Breast epithelium (tissue), 4 donors: Measurements from ENCODE around the gene ARPC3. TPM values are rescaled to one million over a fixed set of nuclear protein-coding genes. Genes with fewer than 3 reads are reported as not detected.
A peak's percentile ranks its signal among the peaks of the same experiment; 100 is the strongest.

Experiments
- DNase-seq, 2 donors: peaks; one replicate each; pipeline ENCODE4 v3.0.0-alpha.2; 2019; ENCODE audit warnings: low spot score in 2 of 2
- H3K27ac ChIP-seq, 2 donors: fragments of 200-600 bp; sonication (generic) in 1 of 2; one replicate each; pipeline ENCODE4 v1.5.1; 2016 to 2019; ENCODE audit warnings: mild to moderate bottlenecking in 1 of 2
- H3K27me3 ChIP-seq, 2 donors: fragments of 200-600 bp; sonication (generic) in 1 of 2; one replicate each; pipeline versions ENCODE4 v1.5.1 to v1.6.0; 2017 to 2019; ENCODE audit warnings: control low read depth in 1 of 2, mild to moderate bottlenecking in 1 of 2
- H3K36me3 ChIP-seq: fragments of 200-600 bp; one replicate; pipeline ENCODE4 v1.5.1; 2019
- H3K4me1 ChIP-seq, 2 donors: fragments of 200-600 bp; sonication (generic); one replicate each; pipeline ENCODE4 v1.5.1; 2016 to 2019; ENCODE audit warnings: control low read depth in 1 of 2
- H3K4me3 ChIP-seq, 3 donors: fragments of 200-600 bp; sonication (generic); 1 replicate in 2 of 3; 2 replicates in 1 of 3; pipeline ENCODE4 v1.5.1; 2016 to 2019; ENCODE audit warnings: mild to moderate bottlenecking in 3 of 3, moderate library complexity in 2 of 3
- H3K9me3 ChIP-seq, 2 donors: fragments of 200-600 bp; sonication (generic) in 1 of 2; one replicate each; pipeline ENCODE4 v1.5.1; 2016 to 2019; ENCODE audit warnings: control low read depth in 1 of 2
- CTCF ChIP-seq, 3 donors: fragments of 450-650 bp; IDR thresholded peaks; one replicate each; pipeline ENCODE4 v1.5.1; 2016 to 2017; ENCODE audit warnings: antibody characterized with exemption in 3 of 3, mild to moderate bottlenecking in 3 of 3, moderate library complexity in 3 of 3
- POLR2A ChIP-seq: fragments of 450-650 bp; IDR thresholded peaks from one replicate; pipeline ENCODE4 v1.6.1; 2016; ENCODE audit warnings: antibody characterized with exemption, mild to moderate bottlenecking, moderate library complexity
- POLR2AphosphoS5 ChIP-seq, 3 donors: sonication (generic); formaldehyde crosslinking; IDR thresholded peaks; one replicate each; pipeline ENCODE4 v1.6.1; 2017; ENCODE audit warnings: antibody characterized with exemption in 3 of 3
- intact Hi-C: fragments of 100-400 bp; cut with DNase I; formaldehyde crosslinking; loops from one replicate; pipeline ENCODE4 v1.15.1; 2023; ENCODE audit warnings: low total_unique reads
- total RNA-seq, 3 donors: library from RNA; depleted of rRNA; stranded (reverse); fragments of >200 nt; gene quantifications; one replicate each; pipeline ENCODE4 v1.1.0, GENCODE V29; 2016

The ARPC3 gene
- 100 to 1,000 TPM; 286 to 426 (median 351) TPM for total RNA-seq

- intact Hi-C loops, result no loop called here
Observed at GRCh38 chr12:110449799-110450497, at the start of gene ARPC3. ARPC3 (minus strand) TSS chr12:110450337; CDS start chr12:110450260, 77 bp downstream.

GRCh38 chr12:110498984-110499706 lies 49.0 kb upstream of the ARPC3 start:
- Histone ChIP-seq H3K27ac (no peak overlapping the region), H3K4me1 (peaks cover 0 to 3% of the 10 kb centered on the region in 2 donors), H3K4me3 (no peak overlapping the region), H3K36me3 (no peaks in the 10 kb centered on the region), H3K27me3 (no peaks in the 10 kb centered on the region), H3K9me3 (no peaks in the 10 kb centered on the region)
- intact Hi-C loops, result no loop called here
- TF ChIP-seq POLR2A, result no peak
- TF ChIP-seq CTCF (IDR thresholded peaks at IDR 0.05), result no peak
- TF ChIP-seq POLR2AphosphoS5 (IDR thresholded peaks at IDR 0.05), result no peak
- no peak for DNase-seq

More at GRCh38 chr12:110449799-110450497, at the start of gene ARPC3:
- Histone ChIP-seq H3K4me3 (peak within 1 kb of the TSS; percentile 85 to 95 (median 94)), H3K9me3 (no peaks in the 10 kb centered on the region), H3K36me3 (no peaks in the 10 kb centered on the region), H3K27ac (peak within 1 kb of the TSS; percentile 95), H3K27me3 (no peaks in the 10 kb centered on the region), H3K4me1 (no peaks in the 10 kb centered on the region)
- TF ChIP-seq CTCF (IDR thresholded peaks at IDR 0.05) (peak; percentile 75 to 84 (median 81)), POLR2A (peak; percentile 59), POLR2AphosphoS5 (IDR thresholded peaks at IDR 0.05) (peak; percentile 86 to 92 (median 90))
- DNase-seq, result peak; percentile 93 to 94

GRCh38 chr12:110475426-110475825 lies 25.3 kb upstream of the ARPC3 start:
- Histone ChIP-seq H3K9me3 (no peaks in the 10 kb centered on the region), H3K27ac (no peak overlapping the region), H3K4me1 (no peaks in the 10 kb centered on the region), H3K27me3 (no peaks in the 10 kb centered on the region), H3K4me3 (no peak overlapping the region), H3K36me3 (no peaks in the 10 kb centered on the region)
- DNase-seq, result no peak
- intact Hi-C loops, result no loop called here
- no peak for TF ChIP-seq POLR2A
- no peak for TF ChIP-seq CTCF (IDR thresholded peaks at IDR 0.05)
- no peak for TF ChIP-seq POLR2AphosphoS5 (IDR thresholded peaks at IDR 0.05)

- intact Hi-C loops, result no loop called here
- Histone ChIP-seq H3K9me3 (no peaks in the 10 kb centered on the region), H3K4me3 (peak within 1 kb of the TSS; percentile 68 to 86 (median 84)), H3K27ac (peak within 1 kb of the TSS; percentile 92 to 97), H3K36me3 (no peaks in the 10 kb centered on the region), H3K4me1 (no peaks in the 10 kb centered on the region), H3K27me3 (no peaks in the 10 kb centered on the region)
- TF ChIP-seq POLR2AphosphoS5 (IDR thresholded peaks at IDR 0.05), result peak; percentile 81 to 93 (median 92)
- peak in 1 of 3 donors; percentile 10 for TF ChIP-seq CTCF (IDR thresholded peaks at IDR 0.05)
- TF ChIP-seq POLR2A, result no peak
- peak; percentile 96 to 97 for DNase-seq
Observed at GRCh38 chr12:110468214-110469048, 18.3 kb upstream of the ARPC3 start, which contains the start of the genes FAM216A and GPN3. FAM216A (plus strand) TSS chr12:110468845; CDS start chr12:110468876, 31 bp downstream. GPN3 (minus strand) TSS chr12:110468257; CDS start chr12:110468203, 54 bp downstream.
